ENCODE measurements around the gene PHAF1. TPM values are rescaled to one million over a fixed set of nuclear protein-coding genes. Genes with fewer than 3 reads are reported as not detected.

Gene PHAF1
- total and polyA plus RNA-seq, 2 of the 13 experiments (the other 11 are each of a cell fraction or from before 2014, with no cell fraction given) = 48.3 to 174 TPM

DNA sequence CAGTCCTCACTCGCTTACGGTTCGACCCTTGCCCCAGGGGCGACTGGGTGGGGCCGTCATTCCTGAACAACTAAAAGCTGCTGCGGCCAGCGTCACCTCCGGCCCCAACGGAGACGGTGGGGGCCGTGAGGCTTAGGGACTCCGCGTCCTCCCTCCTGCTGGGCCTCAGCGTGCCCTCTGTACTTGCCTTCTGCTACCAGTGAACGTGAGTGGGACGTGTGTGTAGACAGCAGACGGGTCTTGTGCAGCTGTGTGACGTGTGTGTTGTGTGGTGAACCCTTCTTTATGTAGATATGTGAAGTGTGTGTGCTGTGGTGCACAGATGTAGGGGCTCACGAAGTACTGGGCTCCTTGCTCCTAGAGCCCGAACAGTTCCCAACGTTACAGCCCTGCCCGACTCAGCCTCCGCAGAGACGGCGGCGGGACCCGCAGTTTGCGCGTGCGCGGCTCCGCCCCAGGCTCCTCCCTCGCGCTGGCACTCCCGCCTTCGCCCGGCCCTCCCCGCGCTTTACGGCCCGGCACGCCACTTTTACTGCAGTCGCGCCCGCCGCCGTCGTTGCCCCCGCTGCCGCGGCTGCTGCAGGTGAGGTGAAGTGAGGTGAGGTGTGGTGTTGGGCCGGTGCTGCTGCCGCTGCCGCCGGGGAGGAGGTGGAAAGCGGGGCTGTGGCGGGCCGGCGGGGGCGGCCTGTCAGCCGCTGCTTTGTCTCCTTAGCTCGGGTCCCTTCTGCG lies at the start of gene PHAF1 (continued):
- peak; percentile 55; the same call in 1 of the 2 replicates for TF ChIP-seq MEF2D (CRISPR knock-in tag; IDR thresholded peaks at IDR 0.05)
- TF ChIP-seq, protein P1, sequence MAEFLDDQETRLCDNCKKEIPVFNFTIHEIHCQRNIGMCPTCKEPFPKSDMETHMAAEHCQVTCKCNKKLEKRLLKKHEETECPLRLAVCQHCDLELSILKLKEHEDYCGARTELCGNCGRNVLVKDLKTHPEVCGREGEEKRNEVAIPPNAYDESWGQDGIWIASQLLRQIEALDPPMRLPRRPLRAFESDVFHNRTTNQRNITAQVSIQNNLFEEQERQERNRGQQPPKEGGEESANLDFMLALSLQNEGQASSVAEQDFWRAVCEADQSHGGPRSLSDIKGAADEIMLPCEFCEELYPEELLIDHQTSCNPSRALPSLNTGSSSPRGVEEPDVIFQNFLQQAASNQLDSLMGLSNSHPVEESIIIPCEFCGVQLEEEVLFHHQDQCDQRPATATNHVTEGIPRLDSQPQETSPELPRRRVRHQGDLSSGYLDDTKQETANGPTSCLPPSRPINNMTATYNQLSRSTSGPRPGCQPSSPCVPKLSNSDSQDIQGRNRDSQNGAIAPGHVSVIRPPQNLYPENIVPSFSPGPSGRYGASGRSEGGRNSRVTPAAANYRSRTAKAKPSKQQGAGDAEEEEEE (CRISPR knock-in tag; IDR thresholded peaks at IDR 0.05; ENCODE audit: borderline replicate concordance) = peak; percentile 81; the same call in 1 of the 2 replicates
- no peak for TF ChIP-seq POLR2AphosphoS2 (IDR thresholded peaks at IDR 0.05; ENCODE audit: low read depth, low read length)
- TF ChIP-seq SPEN (CRISPR knock-in tag; IDR thresholded peaks at IDR 0.05; ENCODE audit: low read depth) = peak; percentile 88; the same call in 1 of the 2 replicates
- TF ChIP-seq, protein P2, sequence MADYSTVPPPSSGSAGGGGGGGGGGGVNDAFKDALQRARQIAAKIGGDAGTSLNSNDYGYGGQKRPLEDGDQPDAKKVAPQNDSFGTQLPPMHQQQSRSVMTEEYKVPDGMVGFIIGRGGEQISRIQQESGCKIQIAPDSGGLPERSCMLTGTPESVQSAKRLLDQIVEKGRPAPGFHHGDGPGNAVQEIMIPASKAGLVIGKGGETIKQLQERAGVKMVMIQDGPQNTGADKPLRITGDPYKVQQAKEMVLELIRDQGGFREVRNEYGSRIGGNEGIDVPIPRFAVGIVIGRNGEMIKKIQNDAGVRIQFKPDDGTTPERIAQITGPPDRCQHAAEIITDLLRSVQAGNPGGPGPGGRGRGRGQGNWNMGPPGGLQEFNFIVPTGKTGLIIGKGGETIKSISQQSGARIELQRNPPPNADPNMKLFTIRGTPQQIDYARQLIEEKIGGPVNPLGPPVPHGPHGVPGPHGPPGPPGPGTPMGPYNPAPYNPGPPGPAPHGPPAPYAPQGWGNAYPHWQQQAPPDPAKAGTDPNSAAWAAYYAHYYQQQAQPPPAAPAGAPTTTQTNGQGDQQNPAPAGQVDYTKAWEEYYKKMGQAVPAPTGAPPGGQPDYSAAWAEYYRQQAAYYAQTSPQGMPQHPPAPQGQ (CRISPR knock-in tag; IDR thresholded peaks at IDR 0.05; ENCODE audit: borderline replicate concordance) = 0 out of 2 replicates have a peak, but pooled peaks have one; percentile 21
- 0 out of 2 replicates have a peak, but pooled peaks have one; percentile 74 for TF ChIP-seq HES4 (CRISPR knock-in tag; IDR thresholded peaks at IDR 0.05; ENCODE audit: borderline replicate concordance)
- no peak for TF ChIP-seq NFIC (IDR thresholded peaks at IDR 0.05; ENCODE audit: low read length)
- TF ChIP-seq HNRNPUL1 (IDR thresholded peaks at IDR 0.05; ENCODE audit: low read depth, low read length) = 0 out of 2 replicates have a peak, but pooled peaks have one; percentile 37
- peak; percentile 72; the same call in 1 of the 2 replicates for TF ChIP-seq SNAI1 (CRISPR knock-in tag; IDR thresholded peaks at IDR 0.05; ENCODE audit: borderline replicate concordance)
- TF ChIP-seq ARID2 (CRISPR knock-in tag; IDR thresholded peaks at IDR 0.05; ENCODE audit: borderline replicate concordance) = peak; percentile 70; the same call in 1 of the 2 replicates
- no peak; the same call in 1 of the 2 replicates for TF ChIP-seq ZNF775 (CRISPR knock-in tag; IDR thresholded peaks at IDR 0.05; ENCODE audit: borderline replicate concordance)
- TF ChIP-seq ZBTB21 (CRISPR knock-in tag; IDR thresholded peaks at IDR 0.05) = peak; percentile 61; the same call in 1 of the 2 replicates
- TF ChIP-seq, protein P3, sequence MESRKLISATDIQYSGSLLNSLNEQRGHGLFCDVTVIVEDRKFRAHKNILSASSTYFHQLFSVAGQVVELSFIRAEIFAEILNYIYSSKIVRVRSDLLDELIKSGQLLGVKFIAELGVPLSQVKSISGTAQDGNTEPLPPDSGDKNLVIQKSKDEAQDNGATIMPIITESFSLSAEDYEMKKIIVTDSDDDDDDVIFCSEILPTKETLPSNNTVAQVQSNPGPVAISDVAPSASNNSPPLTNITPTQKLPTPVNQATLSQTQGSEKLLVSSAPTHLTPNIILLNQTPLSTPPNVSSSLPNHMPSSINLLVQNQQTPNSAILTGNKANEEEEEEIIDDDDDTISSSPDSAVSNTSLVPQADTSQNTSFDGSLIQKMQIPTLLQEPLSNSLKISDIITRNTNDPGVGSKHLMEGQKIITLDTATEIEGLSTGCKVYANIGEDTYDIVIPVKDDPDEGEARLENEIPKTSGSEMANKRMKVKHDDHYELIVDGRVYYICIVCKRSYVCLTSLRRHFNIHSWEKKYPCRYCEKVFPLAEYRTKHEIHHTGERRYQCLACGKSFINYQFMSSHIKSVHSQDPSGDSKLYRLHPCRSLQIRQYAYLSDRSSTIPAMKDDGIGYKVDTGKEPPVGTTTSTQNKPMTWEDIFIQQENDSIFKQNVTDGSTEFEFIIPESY (CRISPR knock-in tag; IDR thresholded peaks at IDR 0.05) = peak; percentile 23
- 0 out of 2 replicates have a peak, but pooled peaks have one; percentile 29 for TF ChIP-seq ESRRA (CRISPR knock-in tag; IDR thresholded peaks at IDR 0.05; ENCODE audit: low read depth)
- TF ChIP-seq XBP1 (CRISPR knock-in tag; IDR thresholded peaks at IDR 0.05) = no peak; the same call in 1 of the 2 replicates
- TF ChIP-seq, protein P4, sequence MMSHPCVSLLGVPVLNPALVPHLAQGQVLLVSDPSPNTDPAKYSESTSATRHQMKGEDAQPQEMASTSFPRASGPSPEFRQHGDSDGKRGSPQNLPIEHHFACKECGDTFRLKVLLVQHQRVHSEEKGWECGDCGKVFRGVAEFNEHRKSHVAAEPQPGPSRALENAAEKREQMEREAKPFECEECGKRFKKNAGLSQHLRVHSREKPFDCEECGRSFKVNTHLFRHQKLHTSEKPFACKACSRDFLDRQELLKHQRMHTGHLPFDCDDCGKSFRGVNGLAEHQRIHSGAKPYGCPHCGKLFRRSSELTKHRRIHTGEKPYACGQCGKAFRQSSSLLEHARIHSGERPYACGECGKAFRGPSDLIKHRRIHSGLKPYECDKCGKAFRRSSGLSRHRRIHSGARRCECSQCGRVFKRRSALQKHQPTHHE (CRISPR knock-in tag; IDR thresholded peaks at IDR 0.05; ENCODE audit: borderline replicate concordance) = 0 out of 2 replicates have a peak, but pooled peaks have one; percentile 83
- TF ChIP-seq ZNF746 (CRISPR knock-in tag; IDR thresholded peaks at IDR 0.05) = peak; percentile 84
- no peak for TF ChIP-seq EZH2 (conservative IDR thresholded peaks at IDR 0.05; ENCODE audit: low read depth, low read length)
- no peak for TF ChIP-seq AGO1 (IDR thresholded peaks at IDR 0.05; ENCODE audit: low read depth, low read length, poor library complexity, severe bottlenecking)
- no peak; the same call in 1 of the 2 replicates for TF ChIP-seq ZNF605 (CRISPR knock-in tag; IDR thresholded peaks at IDR 0.05)
- peak; percentile 78; the same call in 1 of the 2 replicates for TF ChIP-seq SIN3A (IDR thresholded peaks at IDR 0.05; ENCODE audit: borderline replicate concordance, low read depth, low read length)

All from HepG2 (cell line).